A673 (cell line): ENCODE results near the gene LTA. TPM values are rescaled to one million over a fixed set of nuclear protein-coding genes. Genes with fewer than 3 reads are reported as not detected.

Source experiments
- BruUV-seq: library from RNA; stranded (reverse); fragments of 400-500 nt; replicated peaks from 2 replicates; lab custom pipeline; 2021; lab: Mats Ljungman, UMichigan
- CTCF ChIA-PET: fragments of 300-600 bp; sonication (Branson Sonifier 250); formaldehyde crosslinking; loops from one replicate; lab custom pipeline; 2022; ENCODE audit warnings: antibody characterized with exemption; lab: Charles Lee
- POLR2A ChIA-PET: fragments of 300-600 bp; sonication (Branson Sonifier 250); formaldehyde crosslinking; loops from one replicate; lab custom pipeline; 2022; ENCODE audit warnings: antibody characterized with exemption; ENCODE audit not compliant: low non-redundant PET; lab: Charles Lee
- DNase-seq: peaks from one replicate; pipeline ENCODE4 v3.0.0-alpha.2; 2015; ENCODE audit warnings: low spot score
- H3K27ac ChIP-seq: fragments of 200-600 bp; sonication (generic); 2 replicates; pipeline ENCODE4 v1.5.1; 2016; ENCODE audit warnings: mixed run types, low read depth, mild to moderate bottlenecking, mixed read lengths, antibody characterized with exemption, low read length; ENCODE audit not compliant: poor library complexity, severe bottlenecking
- H3K27me3 ChIP-seq: fragments of 200-600 bp; sonication (generic); replicated peaks from 2 replicates; pipeline ENCODE4 v1.6.1; 2017; ENCODE audit warnings: mixed run types, low read depth, mild to moderate bottlenecking, mixed read lengths, antibody characterized with exemption, low read length; ENCODE audit not compliant: insufficient read depth, poor library complexity
- H3K36me3 ChIP-seq: fragments of 200-600 bp; sonication (generic); 2 replicates; pipeline ENCODE4 v1.6.1; 2016; ENCODE audit warnings: mixed run types, mild to moderate bottlenecking, mixed read lengths, antibody characterized with exemption, low read length; ENCODE audit not compliant: insufficient read depth, poor library complexity, severe bottlenecking
- H3K4me1 ChIP-seq: fragments of 200-600 bp; sonication (generic); 2 replicates; pipeline ENCODE4 v1.6.1; 2017; ENCODE audit warnings: mixed run types, mild to moderate bottlenecking, mixed read lengths, antibody characterized with exemption, low read length; ENCODE audit not compliant: insufficient read depth, poor library complexity, severe bottlenecking
- H3K4me3 ChIP-seq: fragments of 200-600 bp; sonication (generic); 2 replicates; pipeline ENCODE4 v1.5.1; 2016; ENCODE audit warnings: low read depth, mixed run types, mild to moderate bottlenecking, mixed read lengths, low read length; ENCODE audit not compliant: poor library complexity, severe bottlenecking
- H3K9me3 ChIP-seq: fragments of 200-600 bp; sonication (generic); 2 replicates; pipeline ENCODE4 v1.6.1; 2016; ENCODE audit warnings: mixed run types, low read depth, mild to moderate bottlenecking, mixed read lengths, antibody characterized with exemption, low read length; ENCODE audit not compliant: poor library complexity, severe bottlenecking
- EZH2 ChIP-seq: fragments of 200-600 bp; sonication (generic); IDR thresholded peaks from 2 replicates; pipeline ENCODE4 v1.6.1; 2017; ENCODE audit warnings: borderline replicate concordance, low read depth, mild to moderate bottlenecking, mixed read lengths, antibody characterized with exemption, low read length; ENCODE audit not compliant: poor library complexity, severe bottlenecking
- intact Hi-C: fragments of 100-400 bp; cut with micrococcal nuclease; formaldehyde crosslinking; loops from one replicate; pipeline ENCODE4 v1.10.0; 2022; ENCODE audit not compliant: unreplicated experiment
- total RNA-seq: library from RNA; stranded (reverse); gene quantifications from 2 replicates; pipeline ENCODE4 v1.2.3, GENCODE V29; 2021
- TF ChIP-seq, protein P1 (sequence below): fragments of 300-800, 200-600 bp; sonication (generic); conservative IDR thresholded peaks from 2 replicates; pipeline ENCODE4 v1.5.1; 2017; ENCODE audit warnings: low read depth, mild to moderate bottlenecking, antibody characterized with exemption, low read length, moderate library complexity, mixed read lengths

LTA gene
- total RNA-seq, 1 experiment from 2014 or later = not detected

DNA sequence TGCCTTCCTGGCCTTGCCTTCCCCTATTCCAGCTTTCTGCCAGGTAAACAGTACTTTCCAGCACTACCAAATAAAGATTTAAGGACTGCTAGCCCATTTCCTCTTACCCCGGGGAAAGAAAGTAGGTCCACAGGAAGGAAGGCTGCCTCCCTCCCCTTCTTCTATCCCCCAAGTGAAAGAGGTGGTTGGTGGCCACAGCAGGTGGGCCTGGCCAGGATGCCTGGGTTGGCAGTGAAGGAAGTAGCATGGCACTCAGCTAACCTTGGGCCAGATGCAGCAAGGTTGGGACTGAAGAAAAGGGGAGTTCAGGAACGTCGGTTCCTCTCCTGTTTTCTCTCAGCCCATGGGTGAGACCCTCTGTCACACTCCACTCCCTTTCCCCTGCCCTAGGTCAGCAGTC is 15.8 kb upstream of the LTA start:
- no peaks in the 10 kb centered on the region for H3K27me3 ChIP-seq
- TF ChIP-seq EZH2 = no peak
- TF ChIP-seq, protein P1, sequence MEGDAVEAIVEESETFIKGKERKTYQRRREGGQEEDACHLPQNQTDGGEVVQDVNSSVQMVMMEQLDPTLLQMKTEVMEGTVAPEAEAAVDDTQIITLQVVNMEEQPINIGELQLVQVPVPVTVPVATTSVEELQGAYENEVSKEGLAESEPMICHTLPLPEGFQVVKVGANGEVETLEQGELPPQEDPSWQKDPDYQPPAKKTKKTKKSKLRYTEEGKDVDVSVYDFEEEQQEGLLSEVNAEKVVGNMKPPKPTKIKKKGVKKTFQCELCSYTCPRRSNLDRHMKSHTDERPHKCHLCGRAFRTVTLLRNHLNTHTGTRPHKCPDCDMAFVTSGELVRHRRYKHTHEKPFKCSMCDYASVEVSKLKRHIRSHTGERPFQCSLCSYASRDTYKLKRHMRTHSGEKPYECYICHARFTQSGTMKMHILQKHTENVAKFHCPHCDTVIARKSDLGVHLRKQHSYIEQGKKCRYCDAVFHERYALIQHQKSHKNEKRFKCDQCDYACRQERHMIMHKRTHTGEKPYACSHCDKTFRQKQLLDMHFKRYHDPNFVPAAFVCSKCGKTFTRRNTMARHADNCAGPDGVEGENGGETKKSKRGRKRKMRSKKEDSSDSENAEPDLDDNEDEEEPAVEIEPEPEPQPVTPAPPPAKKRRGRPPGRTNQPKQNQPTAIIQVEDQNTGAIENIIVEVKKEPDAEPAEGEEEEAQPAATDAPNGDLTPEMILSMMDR = no peak
- H3K9me3 ChIP-seq = no peaks in the 10 kb centered on the region
- BruUV-seq = no TSS peak
- ChIA-PET CTCF (no interaction called here), POLR2A (no interaction called here)
- no peak overlapping the region for H3K4me3 ChIP-seq
- intact Hi-C loops = no loop called here
- no peak for DNase-seq
- H3K36me3 ChIP-seq = peaks cover 22% of the 10 kb centered on the region
- no peak overlapping the region for H3K27ac ChIP-seq
- no peaks in the 10 kb centered on the region for H3K4me1 ChIP-seq

DNA sequence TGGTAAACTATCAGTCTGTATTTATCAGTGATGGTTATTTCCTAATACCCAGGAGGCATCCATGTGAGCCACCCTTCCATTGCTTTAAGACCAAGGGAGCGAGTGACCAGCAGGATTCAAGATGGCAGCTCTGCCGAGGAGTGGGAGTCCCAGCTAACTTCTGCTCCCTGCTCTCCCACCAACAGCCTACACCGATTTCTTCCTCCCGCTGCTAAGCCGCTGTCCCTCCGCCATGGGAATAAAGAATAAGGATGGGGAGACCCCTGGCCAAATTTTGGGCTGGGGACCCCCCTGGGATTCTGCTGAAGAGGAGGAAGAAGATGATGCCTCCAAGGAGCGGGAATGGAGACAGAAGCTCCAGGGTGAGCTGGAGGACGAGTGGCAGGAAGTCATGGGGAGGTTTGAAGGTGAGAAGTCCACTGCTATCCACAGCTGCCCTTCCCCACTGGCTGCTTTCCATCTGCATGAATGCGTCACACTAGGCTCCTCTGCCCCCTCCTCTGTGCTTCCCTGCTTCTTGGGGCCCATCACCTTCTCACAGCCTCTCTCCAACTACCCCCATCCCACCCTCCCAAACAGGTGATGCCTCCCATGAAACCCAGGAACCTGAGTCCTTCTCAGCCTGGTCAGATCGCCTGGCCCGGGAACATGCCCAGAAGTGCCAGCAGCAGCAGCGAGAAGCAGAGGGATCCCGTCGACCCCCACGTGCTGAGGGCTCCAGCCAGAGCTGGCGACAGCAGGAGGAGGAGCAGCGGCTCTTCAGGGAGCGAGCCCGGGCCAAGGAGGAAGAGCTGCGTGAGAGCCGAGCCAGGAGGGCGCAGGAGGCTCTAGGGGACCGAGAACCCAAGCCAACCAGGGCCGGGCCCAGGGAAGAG is 14.4 kb upstream of the LTA start:
- no peak for DNase-seq
- TF ChIP-seq EZH2 = no peak
- TF ChIP-seq, protein P1 = no peak
- H3K4me1 ChIP-seq = no peaks in the 10 kb centered on the region
- no TSS peak for BruUV-seq
- POLR2A ChIA-PET = interaction anchor here (0.7 kb wide), 1 partner anchor 21 kb away, joined by 8 read pairs; no protein-coding TSS in a partner anchor
- H3K4me3 ChIP-seq = no peak overlapping the region
- no peaks in the 10 kb centered on the region for H3K27me3 ChIP-seq
- intact Hi-C loops = no loop called here
- CTCF ChIA-PET = no interaction called here
- no peaks in the 10 kb centered on the region for H3K9me3 ChIP-seq
- H3K36me3 ChIP-seq = peaks cover 22% of the 10 kb centered on the region
- H3K27ac ChIP-seq = no peak overlapping the region

DNA sequence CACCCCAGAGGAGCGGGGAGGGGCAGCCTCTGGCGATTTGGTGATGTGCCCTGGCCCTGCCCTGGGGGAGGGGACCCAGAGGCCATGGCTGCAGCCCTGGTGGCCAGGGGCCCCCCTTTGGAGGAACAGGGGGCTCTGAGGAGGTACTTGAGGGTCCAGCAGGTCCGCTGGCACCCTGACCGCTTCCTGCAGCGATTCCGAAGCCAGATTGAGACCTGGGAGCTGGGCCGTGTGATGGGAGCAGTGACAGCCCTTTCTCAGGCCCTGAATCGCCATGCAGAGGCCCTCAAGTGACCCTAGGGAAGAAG is 13.8 kb upstream of the LTA start:
- CTCF ChIA-PET = no interaction called here
- no peaks in the 10 kb centered on the region for H3K4me1 ChIP-seq
- no TSS peak for BruUV-seq
- H3K36me3 ChIP-seq = peaks cover 20% of the 10 kb centered on the region
- no peak overlapping the region for H3K27ac ChIP-seq
- no peak overlapping the region for H3K4me3 ChIP-seq
- no peak for DNase-seq
- POLR2A ChIA-PET = no interaction called here
- intact Hi-C loops = no loop called here
- TF ChIP-seq, protein P1 = no peak
- TF ChIP-seq EZH2 = no peak
- no peaks in the 10 kb centered on the region for H3K9me3 ChIP-seq
- no peaks in the 10 kb centered on the region for H3K27me3 ChIP-seq
